Caco-2 (cell line): ENCODE data around the gene MACROD2. TPM values are rescaled to one million over a fixed set of nuclear protein-coding genes. Genes with fewer than 3 reads are reported as not detected.

Experiments
- BruUV-seq: library from RNA; stranded (reverse); fragments of 400-500 nt; replicated peaks from 2 replicates; lab custom pipeline; 2021; lab: Mats Ljungman, UMichigan
- CTCF ChIA-PET: fragments of 300-600 bp; sonication (Branson Sonifier 250); formaldehyde crosslinking; loops from one replicate; lab custom pipeline; 2022; ENCODE audit warnings: antibody characterized with exemption; lab: Charles Lee
- POLR2A ChIA-PET: fragments of 300-600 bp; sonication (Branson Sonifier 250); formaldehyde crosslinking; loops from one replicate; lab custom pipeline; 2022; ENCODE audit warnings: antibody characterized with exemption; lab: Charles Lee
- DNase-seq, 2 experiments: peaks; one replicate each; pipeline versions ENCODE4 v3.0.0 to v3.0.0-alpha.2; 2020 to 2022
- H3K27me3 ChIP-seq: replicated peaks from 2 replicates; pipeline ENCODE4 v1.6.0; 2011; ENCODE audit warnings: low read length; ENCODE audit not compliant: control insufficient read depth, insufficient read depth
- H3K36me3 ChIP-seq: 2 replicates; pipeline ENCODE4 v1.5.1; 2011; ENCODE audit warnings: low read length; ENCODE audit not compliant: control insufficient read depth, insufficient read depth
- H3K4me1 ChIP-seq: fragments of 250-450 bp; sonication (Bioruptor Pico); 2 replicates; pipeline ENCODE4 v1.5.1; 2020; ENCODE audit warnings: mild to moderate bottlenecking
- H3K4me3 ChIP-seq: 2 replicates; pipeline ENCODE4 v1.5.1; 2011; ENCODE audit warnings: low read depth, mild to moderate bottlenecking, control low read depth, low read length
- H3K9me3 ChIP-seq: fragments of 250-450 bp; sonication (Bioruptor Pico); 2 replicates; pipeline ENCODE4 v1.5.1; 2020; ENCODE audit warnings: mild to moderate bottlenecking, moderate library complexity
- H3K27ac Mint-ChIP-seq: one replicate; pipeline ENCODE4 v1.8.0; 2022; ENCODE audit warnings: mixed read lengths; ENCODE audit not compliant: unreplicated experiment
- H3K27me3 Mint-ChIP-seq: one replicate; pipeline ENCODE4 v1.8.0; 2022; ENCODE audit warnings: mixed read lengths; ENCODE audit not compliant: insufficient read depth, unreplicated experiment
- H3K36me3 Mint-ChIP-seq: one replicate; pipeline ENCODE4 v1.8.0; 2022; ENCODE audit warnings: mild to moderate bottlenecking, mixed read lengths; ENCODE audit not compliant: insufficient read depth, unreplicated experiment
- H3K4me1 Mint-ChIP-seq: one replicate; pipeline ENCODE4 v1.8.0; 2022; ENCODE audit warnings: low read depth, mixed read lengths; ENCODE audit not compliant: unreplicated experiment
- H3K4me3 Mint-ChIP-seq: one replicate; pipeline ENCODE4 v1.8.0; 2022; ENCODE audit warnings: mild to moderate bottlenecking, moderate library complexity, mixed read lengths; ENCODE audit not compliant: unreplicated experiment
- H3K9me3 Mint-ChIP-seq: one replicate; pipeline ENCODE4 v1.8.0; 2022; ENCODE audit warnings: mixed read lengths; ENCODE audit not compliant: unreplicated experiment
- intact Hi-C: fragments of 100-400 bp; cut with micrococcal nuclease; formaldehyde crosslinking; loops from one replicate; pipeline ENCODE4 v1.10.0; 2022; ENCODE audit not compliant: unreplicated experiment
- total RNA-seq: library from RNA; stranded (reverse); gene quantifications from 2 replicates; pipeline ENCODE4 v1.2.3, GENCODE V29; 2022
- TF ChIP-seq, protein P1 (sequence below), 2 experiments: fragments of 200-600 bp in 1 of 2; IDR thresholded peaks; 1 replicate in 1 of 2; 2 replicates in 1 of 2; pipeline versions ENCODE4 v1.5.1 to v1.8.0; 2011 to 2022; ENCODE audit warnings: antibody characterized with exemption in 1 of 2, control low read depth in 1 of 2, inconsistent platforms in 1 of 2, low read depth in 1 of 2, low read length in 1 of 2, mild to moderate bottlenecking in 1 of 2, moderate library complexity in 1 of 2; ENCODE audit not compliant: insufficient read depth in 1 of 2, severe bottlenecking in 1 of 2, unreplicated experiment in 1 of 2

The MACROD2 gene
- total RNA-seq, 1 experiment from 2014 or later = 6.4 TPM

DNA sequence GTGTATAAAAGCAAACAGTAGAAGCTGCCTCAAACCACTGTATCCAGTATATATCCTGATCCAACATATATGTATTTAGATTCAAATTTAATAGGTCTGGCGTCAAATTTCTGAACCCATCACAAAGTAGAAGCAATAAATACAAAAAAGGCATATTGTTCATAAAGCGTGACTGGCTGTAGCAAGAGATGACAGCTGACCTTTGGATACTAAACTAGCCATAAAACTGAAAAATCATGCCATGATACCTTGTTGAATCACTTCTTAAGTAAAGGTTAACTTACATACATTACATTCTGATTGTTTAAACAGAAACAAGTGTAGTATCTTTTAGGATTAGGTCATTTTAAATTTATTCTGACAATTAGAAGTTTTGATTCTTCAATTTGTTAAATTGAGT lies 714.1 kb downstream of the MACROD2 start:
- Mint-ChIP-seq H3K27ac (no peak overlapping the region), H3K27me3 (no peaks in the 10 kb centered on the region), H3K9me3 (peaks cover 11% of the 10 kb centered on the region), H3K36me3 (no peaks in the 10 kb centered on the region), H3K4me3 (no peak overlapping the region), H3K4me1 (peaks cover 39% of the 10 kb centered on the region)
- no TSS peak for BruUV-seq
- intact Hi-C loops = no loop called here
- Histone ChIP-seq H3K9me3 (no peaks in the 10 kb centered on the region; the same call in 1 of the 2 replicates), H3K36me3 (no peaks in the 10 kb centered on the region), H3K4me1 (peaks cover 51% of the 10 kb centered on the region), H3K4me3 (no peak overlapping the region), H3K27me3 (no peaks in the 10 kb centered on the region)
- ChIA-PET POLR2A (no interaction called here), CTCF (no interaction called here)
- DNase-seq = no peak
- TF ChIP-seq, protein P1, sequence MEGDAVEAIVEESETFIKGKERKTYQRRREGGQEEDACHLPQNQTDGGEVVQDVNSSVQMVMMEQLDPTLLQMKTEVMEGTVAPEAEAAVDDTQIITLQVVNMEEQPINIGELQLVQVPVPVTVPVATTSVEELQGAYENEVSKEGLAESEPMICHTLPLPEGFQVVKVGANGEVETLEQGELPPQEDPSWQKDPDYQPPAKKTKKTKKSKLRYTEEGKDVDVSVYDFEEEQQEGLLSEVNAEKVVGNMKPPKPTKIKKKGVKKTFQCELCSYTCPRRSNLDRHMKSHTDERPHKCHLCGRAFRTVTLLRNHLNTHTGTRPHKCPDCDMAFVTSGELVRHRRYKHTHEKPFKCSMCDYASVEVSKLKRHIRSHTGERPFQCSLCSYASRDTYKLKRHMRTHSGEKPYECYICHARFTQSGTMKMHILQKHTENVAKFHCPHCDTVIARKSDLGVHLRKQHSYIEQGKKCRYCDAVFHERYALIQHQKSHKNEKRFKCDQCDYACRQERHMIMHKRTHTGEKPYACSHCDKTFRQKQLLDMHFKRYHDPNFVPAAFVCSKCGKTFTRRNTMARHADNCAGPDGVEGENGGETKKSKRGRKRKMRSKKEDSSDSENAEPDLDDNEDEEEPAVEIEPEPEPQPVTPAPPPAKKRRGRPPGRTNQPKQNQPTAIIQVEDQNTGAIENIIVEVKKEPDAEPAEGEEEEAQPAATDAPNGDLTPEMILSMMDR (IDR thresholded peaks at IDR 0.05; ENCODE audit: insufficient read depth in 1 of 2, low read depth in 1 of 2, low read length in 1 of 2, severe bottlenecking in 1 of 2, unreplicated experiment in 1 of 2) = no peak

DNA sequence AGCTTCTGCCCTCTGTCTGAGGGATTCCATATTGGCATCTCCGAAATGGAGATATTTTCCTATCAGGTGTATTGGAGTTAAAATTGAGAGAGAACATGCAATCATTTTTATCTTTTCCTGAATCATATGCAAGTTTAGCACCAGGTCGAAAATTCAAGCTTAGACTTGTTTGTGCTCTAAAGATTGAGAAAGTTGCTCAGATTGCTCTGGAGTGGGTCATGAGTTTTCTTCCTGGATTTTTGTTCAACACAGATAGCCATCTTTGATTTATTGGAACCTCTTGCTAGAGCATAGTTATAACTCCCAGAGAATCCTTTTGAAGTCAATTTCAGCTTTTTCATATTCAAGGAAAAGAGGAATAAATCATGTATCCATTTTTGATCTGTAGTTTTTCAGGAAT lies 715.6 kb downstream of the MACROD2 start:
- H3K27me3 ChIP-seq = no peaks in the 10 kb centered on the region
- ChIA-PET POLR2A (no interaction called here), CTCF (interaction anchor here (1.4 kb wide), 1 partner anchor 374 kb away, joined by 4 read pairs; the partner anchor contains the start of gene FLRT3)
- no peaks in the 10 kb centered on the region for H3K36me3 ChIP-seq
- peaks cover 51% of the 10 kb centered on the region for H3K4me1 ChIP-seq
- intact Hi-C loops = loop anchor here (5.0 kb wide), 1 partner anchor 569 kb away; no protein-coding TSS in a partner anchor
- TF ChIP-seq, protein P1 (IDR thresholded peaks at IDR 0.05; ENCODE audit: insufficient read depth in 1 of 2, low read depth in 1 of 2, low read length in 1 of 2, severe bottlenecking in 1 of 2, unreplicated experiment in 1 of 2) = no peak
- no peaks in the 10 kb centered on the region; the same call in 1 of the 2 replicates for H3K9me3 ChIP-seq
- H3K4me1 Mint-ChIP-seq = peaks cover 43% of the 10 kb centered on the region
- H3K9me3 Mint-ChIP-seq = peaks cover 17% of the 10 kb centered on the region
- H3K27ac Mint-ChIP-seq = no peak overlapping the region
- no peaks in the 10 kb centered on the region for H3K36me3 Mint-ChIP-seq
- H3K27me3 Mint-ChIP-seq = no peaks in the 10 kb centered on the region
- BruUV-seq = no TSS peak
- no peak overlapping the region for H3K4me3 Mint-ChIP-seq
- no peak for DNase-seq
- H3K4me3 ChIP-seq = no peak overlapping the region

DNA sequence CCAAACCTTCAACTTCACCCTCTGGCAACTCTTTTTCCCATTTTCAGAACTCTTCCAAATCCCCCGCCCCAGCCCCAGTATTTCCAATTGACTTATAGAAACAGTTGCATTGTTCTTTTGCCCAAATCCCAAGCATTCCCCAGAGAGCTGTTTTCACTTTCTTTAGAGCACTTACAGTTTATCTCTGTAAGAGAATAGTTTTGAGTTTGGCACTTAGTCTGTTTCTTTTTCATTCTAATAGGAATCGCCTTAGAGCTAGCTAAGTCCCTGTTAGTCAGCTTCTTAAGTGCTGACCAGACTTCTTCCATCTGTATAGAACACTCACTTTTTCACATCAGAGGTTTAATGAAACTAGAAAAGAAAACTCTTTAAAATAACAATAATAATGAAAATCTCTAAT lies 716.3 kb downstream of the MACROD2 start:
- DNase-seq = no peak
- no peaks in the 10 kb centered on the region for H3K36me3 Mint-ChIP-seq
- peaks cover 43% of the 10 kb centered on the region for H3K4me1 Mint-ChIP-seq
- peaks cover 17% of the 10 kb centered on the region for H3K9me3 Mint-ChIP-seq
- Histone ChIP-seq H3K9me3 (no peaks in the 10 kb centered on the region; the same call in 1 of the 2 replicates), H3K4me1 (peaks cover 51% of the 10 kb centered on the region), H3K27me3 (no peaks in the 10 kb centered on the region), H3K36me3 (no peaks in the 10 kb centered on the region), H3K4me3 (no peak overlapping the region)
- H3K27me3 Mint-ChIP-seq = no peaks in the 10 kb centered on the region
- intact Hi-C loops = loop anchor here (1.0 to 5.0 kb wide), 3 partner anchors 305 to 569 kb away; partner anchors contain the start of gene FLRT3
- no TSS peak for BruUV-seq
- POLR2A ChIA-PET = interaction anchor here (0.8 to 1.0 kb wide), 2 partner anchors 305 to 374 kb away, joined by 3 to 8 read pairs; partner anchors contain the start of gene FLRT3
- H3K4me3 Mint-ChIP-seq = no peak overlapping the region
- CTCF ChIA-PET = interaction anchor here (1.0 to 1.4 kb wide), 2 partner anchors 374 kb away, joined by 3 to 4 read pairs; partner anchors contain the start of gene FLRT3
- H3K27ac Mint-ChIP-seq = peak overlapping the region; percentile 65
- TF ChIP-seq, protein P1 (IDR thresholded peaks at IDR 0.05; ENCODE audit: insufficient read depth in 1 of 2, low read depth in 1 of 2, low read length in 1 of 2, severe bottlenecking in 1 of 2, unreplicated experiment in 1 of 2) = no peak
